H1 (cell line): ENCODE measurements around the gene PPP2R2D. TPM values are rescaled to one million over a fixed set of nuclear protein-coding genes. Genes with fewer than 3 reads are reported as not detected.

Experiments used
- CHD2 ChIP-seq: IDR thresholded peaks from 2 replicates; pipeline ENCODE4 v1.6.1; 2012; ENCODE audit warnings: low read length, improper control_type of control experiment
- EP300 ChIP-seq, 2 experiments: IDR thresholded peaks; 1 replicate in 1 of 2; 2 replicates in 1 of 2; pipeline ENCODE4 v1.6.1; 2011 to 2012; ENCODE audit warnings: low read depth in 2 of 2, low read length in 2 of 2, mild to moderate bottlenecking in 2 of 2, borderline replicate concordance in 1 of 2, inconsistent platforms in 1 of 2, moderate library complexity in 1 of 2
- FOSL1 ChIP-seq: IDR thresholded peaks from 2 replicates; pipeline ENCODE4 v1.6.1; 2011; ENCODE audit warnings: mild to moderate bottlenecking, low read depth, low read length, moderate library complexity; ENCODE audit not compliant: insufficient read depth
- GABPA ChIP-seq: IDR thresholded peaks from 2 replicates; pipeline ENCODE4 v1.6.1; 2011; ENCODE audit warnings: mild to moderate bottlenecking, low read length, moderate library complexity, borderline replicate concordance; ENCODE audit not compliant: insufficient read depth
- POU5F1 ChIP-seq: IDR thresholded peaks from 2 replicates; pipeline ENCODE4 v1.6.1; 2011; ENCODE audit warnings: low read depth, mild to moderate bottlenecking, low read length, moderate library complexity
- RAD21 ChIP-seq, 2 experiments: IDR thresholded peaks in 1 of 2; conservative IDR thresholded peaks in 1 of 2; 2 replicates each; pipeline ENCODE4 v1.6.1; 2011; ENCODE audit warnings: low read depth in 2 of 2, low read length in 2 of 2, improper control_type of control experiment in 1 of 2, inconsistent platforms in 1 of 2, mild to moderate bottlenecking in 1 of 2, moderate library complexity in 1 of 2
- RXRA ChIP-seq: IDR thresholded peaks from 2 replicates; pipeline ENCODE4 v1.6.1; 2011; ENCODE audit warnings: low read depth, mild to moderate bottlenecking, low read length, moderate library complexity; ENCODE audit not compliant: insufficient read depth
- SIX5 ChIP-seq: IDR thresholded peaks from 2 replicates; pipeline ENCODE4 v1.6.1; 2011; ENCODE audit warnings: mild to moderate bottlenecking, low read depth, low read length
- SUZ12 ChIP-seq: fragments of 200-600 bp; sonication (generic); IDR thresholded peaks from 2 replicates; pipeline ENCODE4 v1.6.1; 2012; ENCODE audit warnings: mild to moderate bottlenecking, inconsistent platforms, low read length, moderate library complexity, mixed read lengths
- polyA plus RNA-seq, 7 experiments: library from polyadenylated mRNA; depleted of rRNA in 3 of 7; stranded (reverse) in 5 of 7; unstranded in 2 of 7; fragments of >200 nt in 5 of 7; fragments of 200-250 nt in 2 of 7; gene quantifications; 1 replicate in 5 of 7; 2 replicates in 1 of 7; 4 replicates in 1 of 7; pipeline versions ENCODE4 v1.2.1 to v1.2.3, GENCODE V29; 2011 to 2013; ENCODE audit warnings: missing spikeins in 2 of 7, mixed read lengths in 2 of 7
- total RNA-seq: library from RNA; stranded (reverse); fragmentation: NEBNext Ultra II Directional; extraction: Animal tissue kit (Norgen Biotek cat#: 25700); gene quantifications from 2 replicates; pipeline ENCODE4 v1.2.1, GENCODE V29; 2021
- TF ChIP-seq, protein P1 (sequence below): IDR thresholded peaks from 2 replicates; pipeline ENCODE4 v1.6.1; 2012; ENCODE audit warnings: inconsistent platforms

PPP2R2D gene
- total and polyA plus RNA-seq, 2 of the 8 experiments (the other 6 are each of a cell fraction or from before 2014, with no cell fraction given): 25.4 to 32.8 TPM

DNA sequence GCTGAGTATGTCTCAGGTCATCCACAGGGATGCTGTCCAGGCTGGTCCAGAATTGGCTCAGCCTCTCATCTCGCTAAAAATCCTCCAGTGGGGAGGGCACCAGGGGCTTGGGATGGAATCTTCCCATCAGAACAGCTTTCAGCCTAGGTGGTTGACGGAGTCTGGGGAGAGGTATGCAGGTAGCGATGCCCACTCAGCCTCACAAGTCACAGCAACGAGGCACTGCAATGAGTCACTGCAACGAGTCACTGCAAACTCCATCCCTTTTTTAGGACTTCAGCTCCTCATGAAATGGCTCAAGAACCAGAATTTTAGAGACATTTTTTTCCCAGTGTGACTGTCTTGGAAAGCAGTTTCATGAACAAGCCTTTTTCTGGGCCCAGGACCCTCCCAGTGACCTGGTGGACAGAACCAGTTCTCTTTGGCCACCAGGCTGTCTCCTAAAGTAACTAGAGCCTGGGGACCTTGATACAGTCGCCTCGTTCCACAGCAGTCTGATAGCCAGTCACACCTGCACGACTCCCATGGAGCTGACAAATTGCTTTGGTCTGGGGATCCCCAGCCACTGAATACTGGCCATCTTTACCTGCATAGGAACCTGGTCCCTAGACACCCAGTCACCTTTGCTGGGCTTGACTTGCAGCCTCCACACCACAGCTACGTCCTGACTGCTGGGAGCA lies 41.3 kb upstream of the PPP2R2D start (continued):
- TF ChIP-seq RAD21 (IDR thresholded peaks at IDR 0.05 in 1 of 2, conservative IDR thresholded peaks at IDR 0.05 in 1 of 2; ENCODE audit: low read depth in 2 of 2, low read length in 2 of 2) (no peak), CHD2 (no peak), GABPA (no peak), FOSL1 (no peak), SUZ12 (no peak), EP300 (IDR thresholded peaks at IDR 0.05; ENCODE audit: borderline replicate concordance in 1 of 2, low read depth in 2 of 2, low read length in 2 of 2) (no peak), SIX5 (no peak), POU5F1 (no peak), RXRA (no peak)
- TF ChIP-seq, protein P1, sequence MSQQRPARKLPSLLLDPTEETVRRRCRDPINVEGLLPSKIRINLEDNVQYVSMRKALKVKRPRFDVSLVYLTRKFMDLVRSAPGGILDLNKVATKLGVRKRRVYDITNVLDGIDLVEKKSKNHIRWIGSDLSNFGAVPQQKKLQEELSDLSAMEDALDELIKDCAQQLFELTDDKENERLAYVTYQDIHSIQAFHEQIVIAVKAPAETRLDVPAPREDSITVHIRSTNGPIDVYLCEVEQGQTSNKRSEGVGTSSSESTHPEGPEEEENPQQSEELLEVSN: no peak
